ENCODE measurements around the gene C16orf46.

The C16orf46 gene

DNA sequence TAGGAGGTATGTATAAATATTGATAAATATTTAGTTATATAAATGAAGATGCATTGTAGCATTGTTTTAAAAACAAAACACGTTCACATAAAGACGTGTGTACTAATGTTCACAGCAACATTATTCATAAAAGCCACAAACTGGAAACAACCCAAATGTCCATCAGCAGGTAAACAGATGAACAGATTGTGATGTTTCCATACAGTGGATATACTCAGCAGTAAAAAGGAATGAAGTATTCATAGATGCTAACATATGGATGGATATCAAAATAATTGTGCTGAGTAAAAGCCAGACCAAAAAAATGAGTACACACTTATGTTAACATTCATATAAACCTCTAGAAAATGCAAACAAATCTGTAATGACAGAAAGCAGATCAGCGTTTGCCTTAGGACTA lies 64.1 kb downstream of the C16orf46 start:
- DNase-seq (ENCODE audit: low spot score), result no peak

All from hematopoietic multipotent progenitor cell treated with erythropoietin and hydrocortisone succinate and interleukin-3 and kit ligand, for 15 days (in vitro differentiated cells).